ENCODE data around the gene EPHB1.

Gene EPHB1

GRCh38 chr3:134885877-134886621 is 91.0 kb downstream of the EPHB1 start:
- no peak for DNase-seq

- DNase-seq = no peak
Measured at GRCh38 chr3:134886991-134887390, 91.9 kb downstream of the EPHB1 start.

GRCh38 chr3:134887536-134887935 is 92.5 kb downstream of the EPHB1 start:
- no peak for DNase-seq

GRCh38 chr3:134892326-134892725 is 97.3 kb downstream of the EPHB1 start:
- DNase-seq = no peak

- DNase-seq = no peak
Measured at GRCh38 chr3:134892761-134893160, 97.7 kb downstream of the EPHB1 start.

- no peak for DNase-seq
Measured at GRCh38 chr3:134894533-134894932, 99.5 kb downstream of the EPHB1 start.

GRCh38 chr3:134895181-134895580 is 100.1 kb downstream of the EPHB1 start:
- DNase-seq = no peak

GRCh38 chr3:134896141-134896540 is 101.1 kb downstream of the EPHB1 start:
- no peak for DNase-seq

- DNase-seq = no peak
Measured at GRCh38 chr3:134896696-134897095, 101.6 kb downstream of the EPHB1 start.

- no peak for DNase-seq
Measured at GRCh38 chr3:134897391-134898141, 102.5 kb downstream of the EPHB1 start.

- DNase-seq = no peak
Measured at GRCh38 chr3:134898181-134898754, 103.2 kb downstream of the EPHB1 start.

- DNase-seq = no peak
Measured at GRCh38 chr3:134899786-134900185, 104.7 kb downstream of the EPHB1 start.

- DNase-seq = no peak
Measured at GRCh38 chr3:134900482-134900881, 105.4 kb downstream of the EPHB1 start.

- no peak for DNase-seq
Measured at GRCh38 chr3:134901461-134901860, 106.4 kb downstream of the EPHB1 start.

GRCh38 chr3:134903837-134904236 is 108.8 kb downstream of the EPHB1 start:
- no peak for DNase-seq

GRCh38 chr3:134904241-134904771 is 109.2 kb downstream of the EPHB1 start:
- DNase-seq = no peak

GRCh38 chr3:134904776-134905646 is 110.0 kb downstream of the EPHB1 start:
- DNase-seq = no peak

- DNase-seq = no peak
Measured at GRCh38 chr3:134905647-134905935, 110.5 kb downstream of the EPHB1 start.

- no peak for DNase-seq
Measured at GRCh38 chr3:134908271-134908670, 113.2 kb downstream of the EPHB1 start.

GRCh38 chr3:134910026-134910425 is 115.0 kb downstream of the EPHB1 start:
- no peak for DNase-seq

GRCh38 chr3:134911586-134912548 is 116.8 kb downstream of the EPHB1 start:
- DNase-seq = no peak
